HepG2 (cell line): ENCODE data around the gene M1AP. TPM values are rescaled to one million over a fixed set of nuclear protein-coding genes. Genes with fewer than 3 reads are reported as not detected.
A peak's percentile ranks its signal among the peaks of the same experiment; 100 is the strongest.

Experiments used
- HNF4A ChIP-seq: sonication (generic); formaldehyde crosslinking; IDR thresholded peaks from 2 replicates; pipeline ENCODE4 v1.4.0; 2020; ENCODE audit warnings: missing genetic modification reagents
- HNRNPL ChIP-seq: fragments of 200-400 bp; formaldehyde crosslinking; IDR thresholded peaks from 2 replicates; pipeline ENCODE4 v1.6.1; 2017; ENCODE audit warnings: mild to moderate bottlenecking, low read depth, low read length
- IRX3 ChIP-seq: sonication (generic); formaldehyde crosslinking; IDR thresholded peaks from 2 replicates; pipeline ENCODE4 v1.8.1; 2023; ENCODE audit warnings: mild to moderate bottlenecking, low read depth, missing genetic modification reagents, borderline replicate concordance
- NFYC ChIP-seq: IDR thresholded peaks from 2 replicates; pipeline ENCODE4 v1.6.1; 2016; ENCODE audit warnings: missing genetic modification reagents, missing compliant biosample characterization
- PHF5A ChIP-seq: IDR thresholded peaks from one replicate; pipeline ENCODE4 v1.6.1; 2018; ENCODE audit warnings: low read depth, missing genetic modification reagents; ENCODE audit not compliant: unreplicated experiment
- SOX5 ChIP-seq: IDR thresholded peaks from 2 replicates; pipeline ENCODE4 v1.6.1; 2016; ENCODE audit warnings: borderline replicate concordance
- SP140L ChIP-seq: sonication (generic); formaldehyde crosslinking; IDR thresholded peaks from 2 replicates; pipeline ENCODE4 v1.4.0; 2020; ENCODE audit warnings: missing genetic modification reagents, borderline replicate concordance
- SPEN ChIP-seq: sonication (generic); formaldehyde crosslinking; IDR thresholded peaks from 2 replicates; pipeline ENCODE4 v1.5.1; 2020; ENCODE audit warnings: low read depth, mild to moderate bottlenecking, missing genetic modification reagents
- TCF7 ChIP-seq: sonication (generic); IDR thresholded peaks from 2 replicates; pipeline ENCODE4 v1.6.1; 2016; ENCODE audit warnings: antibody characterized with exemption, low read depth
- TERF1 ChIP-seq: sonication (generic); formaldehyde crosslinking; IDR thresholded peaks from 2 replicates; pipeline ENCODE4 v1.8.0; 2022; ENCODE audit warnings: mild to moderate bottlenecking, missing genetic modification reagents, moderate library complexity
- TRIM24 ChIP-seq: sonication (generic); formaldehyde crosslinking; IDR thresholded peaks from 2 replicates; pipeline ENCODE4 v1.8.0; 2022; ENCODE audit warnings: mild to moderate bottlenecking, missing genetic modification reagents
- ZNF260 ChIP-seq: sonication (generic); formaldehyde crosslinking; IDR thresholded peaks from 2 replicates; pipeline ENCODE4 v1.4.0; 2020; ENCODE audit warnings: missing genetic modification reagents, low read depth, mild to moderate bottlenecking, borderline replicate concordance
- ZNF362 ChIP-seq: sonication (generic); formaldehyde crosslinking; IDR thresholded peaks from 2 replicates; pipeline ENCODE4 v1.4.0; 2020; ENCODE audit warnings: missing genetic modification reagents, mild to moderate bottlenecking, borderline replicate concordance
- ZNF367 ChIP-seq: sonication (generic); formaldehyde crosslinking; IDR thresholded peaks from 2 replicates; pipeline ENCODE4 v1.4.0; 2020; ENCODE audit warnings: missing genetic modification reagents, borderline replicate concordance
- ZNF431 ChIP-seq: sonication (generic); formaldehyde crosslinking; IDR thresholded peaks from 2 replicates; pipeline ENCODE4 v1.9.0; 2022; ENCODE audit warnings: missing genetic modification reagents, low read depth, mild to moderate bottlenecking, borderline replicate concordance
- ZNF484 ChIP-seq: sonication (generic); formaldehyde crosslinking; IDR thresholded peaks from 2 replicates; pipeline ENCODE4 v1.5.1; 2020; ENCODE audit warnings: mild to moderate bottlenecking, low read depth, missing genetic modification reagents, borderline replicate concordance
- ZNF562 ChIP-seq: sonication (generic); formaldehyde crosslinking; IDR thresholded peaks from 2 replicates; pipeline ENCODE4 v1.8.0; 2022; ENCODE audit warnings: missing genetic modification reagents, borderline replicate concordance
- ZNF749 ChIP-seq: sonication (generic); formaldehyde crosslinking; IDR thresholded peaks from 2 replicates; pipeline ENCODE4 v1.8.0; 2022; ENCODE audit warnings: mild to moderate bottlenecking, missing genetic modification reagents, moderate library complexity, borderline replicate concordance
- ZNF75D ChIP-seq: sonication (generic); formaldehyde crosslinking; IDR thresholded peaks from 2 replicates; pipeline ENCODE4 v1.8.1; 2023; ENCODE audit warnings: missing genetic modification reagents, mild to moderate bottlenecking, borderline replicate concordance
- ZNF782 ChIP-seq: sonication (generic); formaldehyde crosslinking; IDR thresholded peaks from 2 replicates; pipeline ENCODE4 v1.4.0; 2020; ENCODE audit warnings: missing genetic modification reagents, mild to moderate bottlenecking, borderline replicate concordance
- ZNF879 ChIP-seq: sonication (generic); formaldehyde crosslinking; IDR thresholded peaks from 2 replicates; pipeline ENCODE4 v1.8.1; 2023; ENCODE audit warnings: missing genetic modification reagents
- ZSCAN25 ChIP-seq: sonication (generic); formaldehyde crosslinking; IDR thresholded peaks from 2 replicates; pipeline ENCODE4 v1.8.0; 2022; ENCODE audit warnings: mild to moderate bottlenecking, missing genetic modification reagents
- ZSCAN9 ChIP-seq: IDR thresholded peaks from 2 replicates; pipeline ENCODE4 v1.6.1; 2016; ENCODE audit warnings: borderline replicate concordance
- polyA plus RNA-seq, 8 experiments: library from polyadenylated mRNA; depleted of rRNA in 3 of 8; stranded (reverse) in 7 of 8; unstranded in 1 of 8; fragments of >200 nt; fragmentation: Illumina TruSeq in 4 of 8; extraction: Trizol in 4 of 8; gene quantifications; 2 replicates each; pipeline versions ENCODE4 v1.2.1 to v1.2.3, GENCODE V29; 2011 to 2016; ENCODE audit warnings: low read depth in 4 of 8, missing spikeins in 1 of 8, mixed read lengths in 1 of 8; ENCODE audit not compliant: insufficient read depth in 1 of 8
- total RNA-seq, 5 experiments: library from RNA; depleted of rRNA; stranded (reverse); fragments of >200 nt; fragmentation: Illumina TruSeq; extraction: Trizol; gene quantifications; 2 replicates each; pipeline ENCODE4 v1.2.3, GENCODE V29; 2016; ENCODE audit warnings: low read depth in 1 of 5
- TF ChIP-seq, protein P1 (sequence below): sonication (generic); formaldehyde crosslinking; IDR thresholded peaks from 2 replicates; pipeline ENCODE4 v1.9.0; 2021; ENCODE audit warnings: missing genetic modification reagents, mild to moderate bottlenecking, borderline replicate concordance

Gene M1AP
- total and polyA plus RNA-seq, 2 of the 13 experiments (the other 11 are each of a cell fraction or from before 2014, with no cell fraction given), result not detected

GRCh38 chr2:74529357-74530238 lies 118.5 kb downstream of the M1AP start, which contains the start of the genes AUP1 and HTRA2 (continued):
- TF ChIP-seq ZNF484 (CRISPR knock-in tag) (no peak), HNRNPL (peak; percentile 66; the same call in 1 of the 2 replicates), TRIM24 (CRISPR knock-in tag) (no peak), ZNF431 (CRISPR knock-in tag) (no peak), SP140L (CRISPR knock-in tag) (no peak), ZNF879 (CRISPR knock-in tag) (peak; percentile 70; the same call in 1 of the 2 replicates), ZNF749 (CRISPR knock-in tag) (no peak; the same call in 1 of the 2 replicates), ZSCAN9 (CRISPR knock-in tag) (peak; percentile 51; the same call in 1 of the 2 replicates), IRX3 (CRISPR knock-in tag) (no peak), ZNF782 (peak; percentile 71; the same call in 1 of the 2 replicates), TERF1 (CRISPR knock-in tag) (peak; percentile 42; the same call in 1 of the 2 replicates), ZNF562 (CRISPR knock-in tag) (no peak), ZSCAN25 (peak; percentile 70; the same call in 1 of the 2 replicates), SOX5 (CRISPR knock-in tag) (peak; percentile 66), TCF7 (peak; percentile 47; the same call in 1 of the 2 replicates), NFYC (CRISPR knock-in tag) (peak; percentile 53), ZNF367 (CRISPR knock-in tag) (no peak), HNF4A (CRISPR knock-in tag) (no peak), ZNF362 (no peak; the same call in none of the 2 replicates), PHF5A (CRISPR knock-in tag) (no peak), SPEN (CRISPR knock-in tag) (peak; percentile 83), ZNF260 (no peak), ZNF75D (0 out of 2 replicates have a peak, but pooled peaks have one; percentile 83)
- TF ChIP-seq, protein P1, sequence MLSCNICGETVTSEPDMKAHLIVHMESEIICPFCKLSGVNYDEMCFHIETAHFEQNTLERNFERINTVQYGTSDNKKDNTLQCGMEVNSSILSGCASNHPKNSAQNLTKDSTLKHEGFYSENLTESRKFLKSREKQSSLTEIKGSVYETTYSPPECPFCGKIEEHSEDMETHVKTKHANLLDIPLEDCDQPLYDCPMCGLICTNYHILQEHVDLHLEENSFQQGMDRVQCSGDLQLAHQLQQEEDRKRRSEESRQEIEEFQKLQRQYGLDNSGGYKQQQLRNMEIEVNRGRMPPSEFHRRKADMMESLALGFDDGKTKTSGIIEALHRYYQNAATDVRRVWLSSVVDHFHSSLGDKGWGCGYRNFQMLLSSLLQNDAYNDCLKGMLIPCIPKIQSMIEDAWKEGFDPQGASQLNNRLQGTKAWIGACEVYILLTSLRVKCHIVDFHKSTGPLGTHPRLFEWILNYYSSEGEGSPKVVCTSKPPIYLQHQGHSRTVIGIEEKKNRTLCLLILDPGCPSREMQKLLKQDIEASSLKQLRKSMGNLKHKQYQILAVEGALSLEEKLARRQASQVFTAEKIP (CRISPR knock-in tag), result no peak
